Kidney epithelial cell (primary cell): ENCODE results near the gene ZNF428. TPM values are rescaled to one million over a fixed set of nuclear protein-coding genes. Genes with fewer than 3 reads are reported as not detected.

Experiments
- DNase-seq: peaks from one replicate; pipeline ENCODE4 v3.0.0-alpha.2; 2010; ENCODE audit warnings: low read depth
- H3K27me3 ChIP-seq: 2 replicates; pipeline ENCODE4 v1.6.0; 2011; ENCODE audit warnings: low read length; ENCODE audit not compliant: control insufficient read depth, insufficient read depth
- H3K36me3 ChIP-seq: 2 replicates; pipeline ENCODE4 v1.5.1; 2011; ENCODE audit warnings: low read length; ENCODE audit not compliant: control insufficient read depth, insufficient read depth
- H3K4me3 ChIP-seq: 2 replicates; pipeline ENCODE4 v1.5.1; 2011; ENCODE audit warnings: low read depth, mild to moderate bottlenecking, control low read depth, low read length
- CTCF ChIP-seq: IDR thresholded peaks from 2 replicates; pipeline ENCODE4 v1.5.1; 2011; ENCODE audit warnings: mild to moderate bottlenecking, moderate library complexity, low read length, control low read depth, inconsistent platforms; ENCODE audit not compliant: insufficient read depth, poor library complexity, severe bottlenecking
- total RNA-seq: library from RNA; depleted of rRNA; stranded (reverse); fragments of >200 nt; gene quantifications from 2 replicates; pipeline ENCODE4 v1.2.3, GENCODE V29; 2015

Gene ZNF428
- total RNA-seq, 1 donor from 2014 or later = 82.2 TPM

GRCh38 chr19:43634872-43635560 lies 15.6 kb upstream of the ZNF428 start:
- H3K36me3 ChIP-seq = no peaks in the 10 kb centered on the region
- DNase-seq = no peak
- H3K4me3 ChIP-seq = no peak overlapping the region
- no peak for TF ChIP-seq CTCF
- peaks cover 6% of the 10 kb centered on the region for H3K27me3 ChIP-seq

- no peak for TF ChIP-seq CTCF
- no peak for DNase-seq
- Histone ChIP-seq H3K27me3 (peaks cover 3% of the 10 kb centered on the region), H3K4me3 (no peak overlapping the region), H3K36me3 (no peaks in the 10 kb centered on the region)
Measured at GRCh38 chr19:43634506-43634871, 15.1 kb upstream of the ZNF428 start.

- no peak for TF ChIP-seq CTCF
- no peak for DNase-seq
- Histone ChIP-seq H3K36me3 (no peaks in the 10 kb centered on the region), H3K27me3 (peaks cover under 1% of the 10 kb centered on the region), H3K4me3 (no peak overlapping the region)
Measured at GRCh38 chr19:43634068-43634467, 14.6 kb upstream of the ZNF428 start.

GRCh38 chr19:43633520-43633919 lies 14.1 kb upstream of the ZNF428 start:
- no peak for DNase-seq
- no peak for TF ChIP-seq CTCF
- Histone ChIP-seq H3K36me3 (no peaks in the 10 kb centered on the region), H3K4me3 (no peak overlapping the region), H3K27me3 (no peaks in the 10 kb centered on the region)

GRCh38 chr19:43631491-43631890 lies 12.1 kb upstream of the ZNF428 start:
- no peaks in the 10 kb centered on the region for H3K27me3 ChIP-seq
- no peak for DNase-seq
- TF ChIP-seq CTCF = no peak

More at GRCh38 chr19:43631491-43631890, 12.1 kb upstream of the ZNF428 start:
- Histone ChIP-seq H3K4me3 (no peak overlapping the region), H3K36me3 (no peaks in the 10 kb centered on the region)
